GM19238 (cell line): ENCODE results near the gene XYLT1.
"Not testable (repeated sequence)": the region's sequence is repeated elsewhere in the genome, so short reads cannot be mapped to it uniquely, and the experiment has no call there.

ENCODE experiments used
- DNase-seq: peaks from one replicate; pipeline ENCODE4 v3.0.0; 2011; ENCODE audit warnings: low spot score; ENCODE audit not compliant: insufficient read length

The XYLT1 gene

DNA sequence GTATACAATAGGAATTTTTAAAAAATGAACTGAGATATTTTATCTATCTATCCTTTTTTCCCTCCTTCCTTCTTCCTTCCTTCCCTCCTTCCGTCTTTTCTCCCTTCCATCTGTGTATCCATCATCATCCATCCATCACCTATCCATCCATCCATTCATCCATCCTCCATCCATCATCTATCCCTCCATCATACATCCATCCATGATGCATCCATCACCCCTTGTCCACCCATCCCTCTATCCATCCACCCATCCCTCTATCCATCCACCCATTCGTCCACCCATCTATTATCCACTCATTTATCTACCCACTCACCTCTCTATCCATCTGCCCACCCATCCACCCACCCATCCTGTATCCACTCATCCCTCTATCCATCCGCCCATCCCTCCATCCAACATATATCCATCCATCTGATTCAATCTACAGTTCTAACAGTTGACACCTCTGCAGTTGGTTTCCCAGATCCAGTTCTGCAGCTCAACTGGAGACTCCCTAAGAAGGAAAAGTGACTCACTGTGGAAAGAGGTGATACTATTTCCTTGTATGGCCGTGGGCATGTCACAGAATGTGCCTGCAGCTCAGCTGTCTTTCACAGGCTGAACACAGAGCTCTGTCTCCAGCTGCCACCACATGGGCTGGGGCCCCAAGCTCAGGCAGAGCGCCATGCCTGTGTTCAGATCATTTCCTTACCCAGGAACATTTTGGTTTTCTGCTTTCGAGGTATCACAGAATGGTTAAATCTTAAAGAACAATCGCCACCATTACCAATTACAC lies 130.8 kb downstream of the XYLT1 start:
- no peak for DNase-seq

DNA sequence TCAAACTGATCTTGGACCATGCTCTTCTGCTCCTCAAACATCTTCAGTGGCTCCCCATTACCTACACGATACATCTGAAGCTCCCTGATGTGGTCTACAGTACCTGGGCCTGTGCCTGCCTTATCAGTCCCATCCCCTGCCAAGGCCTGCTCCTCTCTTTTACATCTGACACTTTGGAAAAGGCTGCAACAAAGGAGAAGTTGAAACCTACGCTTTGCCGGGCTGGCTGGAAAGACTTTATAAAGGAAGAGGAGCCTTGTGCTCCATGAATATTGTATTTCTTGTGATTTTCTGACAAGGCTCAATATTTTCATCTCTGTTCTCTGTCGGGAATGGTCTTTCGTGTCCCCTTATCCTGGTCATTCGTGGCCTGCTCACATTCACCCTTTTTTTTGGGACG lies 132.5 kb downstream of the XYLT1 start:
- DNase-seq: no peak

DNA sequence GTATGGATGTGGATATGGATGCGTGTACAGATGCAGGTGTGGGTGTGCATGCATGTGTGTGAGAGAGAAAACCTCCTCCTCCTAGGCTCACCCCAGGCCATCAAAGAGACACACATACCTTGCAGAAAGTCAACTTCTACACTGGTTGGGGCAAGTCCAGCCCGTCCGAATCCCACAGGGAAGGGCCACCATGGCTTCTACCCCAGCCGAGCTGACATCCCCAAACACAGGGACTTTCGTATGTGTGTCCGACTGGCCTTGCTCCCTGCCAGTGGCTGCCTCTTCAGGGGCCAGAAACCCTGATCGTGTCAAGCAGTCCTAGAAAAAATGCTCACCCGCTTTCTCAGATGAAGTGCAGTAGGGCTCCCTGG lies 134.2 kb downstream of the XYLT1 start:
- no peak for DNase-seq

DNA sequence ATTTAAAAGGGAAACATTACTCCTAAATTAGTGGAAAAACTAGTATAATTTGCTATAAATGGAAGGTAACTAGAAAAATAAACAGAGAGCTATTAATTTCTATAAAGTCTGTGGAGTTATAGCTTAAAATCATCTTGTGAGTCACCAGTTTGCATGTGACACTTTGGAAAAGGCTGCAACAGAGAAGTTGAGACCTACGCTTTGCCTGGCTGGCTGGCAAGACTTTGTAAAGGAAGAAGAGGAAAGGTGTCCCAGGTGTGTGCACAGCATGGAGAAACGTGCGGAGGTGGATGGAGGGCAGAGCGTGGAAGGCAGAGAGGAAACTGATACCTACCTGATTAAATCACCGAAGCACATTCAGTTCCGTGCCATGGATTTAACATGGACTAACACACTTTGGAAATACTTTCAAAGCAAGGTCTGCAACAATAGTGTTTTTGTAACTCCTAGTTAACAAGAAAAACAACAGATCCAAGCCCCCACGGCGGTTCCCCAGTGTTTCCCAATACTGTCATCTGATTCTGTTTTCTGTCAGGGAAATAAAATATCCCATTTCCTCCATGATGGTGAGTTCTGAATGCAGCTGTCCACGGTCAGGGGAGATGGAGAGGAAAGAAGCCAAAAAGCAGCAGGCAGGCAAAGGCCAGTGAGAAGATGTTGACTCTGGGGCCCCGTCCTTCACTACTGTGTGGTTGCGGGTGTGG lies 134.8 kb downstream of the XYLT1 start:
- no peak for DNase-seq

DNA sequence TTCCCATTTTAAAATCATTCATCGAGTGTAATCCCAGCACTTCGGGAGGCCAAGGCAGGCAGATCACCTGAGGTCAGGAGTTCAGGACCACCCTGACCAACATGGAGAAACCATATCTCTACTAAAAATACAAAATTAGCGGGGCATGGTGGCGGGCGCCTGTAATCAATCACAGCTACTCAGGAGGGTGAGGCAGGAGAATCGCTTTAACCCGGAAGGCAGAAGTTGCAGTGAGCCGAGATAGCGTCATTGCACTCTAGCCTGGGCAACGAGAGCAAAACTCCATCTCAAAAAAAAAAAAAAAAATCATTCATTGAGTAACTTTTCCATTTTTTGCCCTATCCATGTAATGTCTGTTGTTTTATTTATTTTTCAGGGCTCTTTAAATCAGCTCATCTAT lies 135.4 kb downstream of the XYLT1 start:
- not testable (repeated sequence) for DNase-seq

DNA sequence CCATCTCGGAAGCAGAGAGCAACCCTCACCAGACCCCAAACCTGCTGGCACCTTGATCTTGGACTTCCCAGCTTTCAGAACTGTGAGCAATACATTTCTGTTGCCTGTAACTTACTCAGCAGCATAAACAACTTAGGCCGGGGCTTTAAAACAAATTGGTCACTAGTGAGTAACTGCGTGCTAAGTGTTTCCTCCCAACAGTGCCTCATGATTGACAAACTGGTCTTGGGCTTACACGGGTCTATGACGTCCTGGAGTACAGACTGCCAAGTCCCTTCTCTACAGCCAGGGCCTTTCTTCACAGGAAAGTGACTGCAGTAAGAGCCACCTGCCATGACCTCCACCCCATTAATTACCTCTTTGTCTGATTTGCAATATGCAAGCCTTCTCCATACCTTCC lies 136.7 kb downstream of the XYLT1 start:
- DNase-seq: no peak

DNA sequence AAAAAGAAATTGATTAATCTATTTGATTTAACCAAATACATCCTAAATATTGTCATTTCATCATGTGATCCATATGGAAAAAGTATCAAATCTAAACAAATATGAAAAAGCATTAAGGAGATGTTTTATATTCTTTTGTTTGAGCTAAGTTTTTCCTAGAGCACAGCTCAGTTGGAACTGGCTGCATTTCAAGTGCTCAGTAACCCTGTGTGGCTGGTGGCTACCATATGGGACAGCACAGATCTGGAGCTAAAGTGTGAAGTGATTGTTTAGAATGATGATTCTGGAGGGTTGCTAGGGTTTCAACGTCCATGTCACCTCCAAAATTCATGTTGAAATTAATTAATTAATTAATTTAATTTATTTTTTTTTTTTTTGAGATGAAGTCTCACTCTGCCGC lies 137.5 kb downstream of the XYLT1 start:
- no peak for DNase-seq

DNA sequence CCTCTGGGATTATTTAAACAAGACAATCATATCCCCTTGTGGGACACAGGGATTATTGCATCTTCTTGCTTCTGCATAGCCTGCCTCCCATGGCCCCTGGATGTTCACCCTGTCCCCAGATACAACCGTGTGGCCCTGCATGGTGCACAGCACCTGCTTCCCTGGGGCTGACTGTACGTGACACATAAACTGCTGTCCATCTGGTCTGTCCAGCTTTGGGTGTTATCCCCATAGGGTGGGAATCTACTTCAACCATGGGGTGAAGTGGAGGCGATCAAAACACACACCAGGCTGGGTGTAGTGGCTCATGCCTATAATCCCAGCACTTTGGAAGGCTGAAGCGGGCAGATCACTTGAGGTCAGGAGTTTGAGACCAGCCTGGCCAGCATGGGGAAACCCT lies 138.8 kb downstream of the XYLT1 start:
- DNase-seq: no peak

DNA sequence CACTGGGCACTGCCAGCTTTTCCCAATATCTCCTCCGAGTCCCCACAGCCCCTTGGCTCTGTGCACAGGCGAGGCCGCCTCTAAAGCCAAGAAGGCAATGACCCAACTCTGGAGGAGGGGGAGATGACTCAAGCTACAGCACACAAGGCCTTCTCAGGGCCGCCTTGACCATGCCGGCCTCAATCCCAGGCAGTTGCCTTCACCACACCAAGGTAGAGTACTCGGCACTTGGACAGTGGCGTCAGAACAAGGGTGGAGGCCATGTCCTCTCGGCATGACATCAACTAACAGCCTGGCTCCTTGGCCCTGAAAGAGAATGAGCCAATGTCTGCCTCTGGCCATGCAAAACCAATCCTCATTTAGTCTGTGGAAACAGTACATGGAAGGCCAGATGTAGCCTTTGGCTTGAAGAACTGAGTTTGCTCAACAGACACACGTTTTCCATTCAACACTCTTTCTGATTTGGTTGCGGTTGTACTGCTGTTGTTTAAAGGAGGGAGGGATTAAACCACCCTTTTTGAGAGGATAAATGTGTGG lies 139.6 kb downstream of the XYLT1 start:
- no peak for DNase-seq

DNA sequence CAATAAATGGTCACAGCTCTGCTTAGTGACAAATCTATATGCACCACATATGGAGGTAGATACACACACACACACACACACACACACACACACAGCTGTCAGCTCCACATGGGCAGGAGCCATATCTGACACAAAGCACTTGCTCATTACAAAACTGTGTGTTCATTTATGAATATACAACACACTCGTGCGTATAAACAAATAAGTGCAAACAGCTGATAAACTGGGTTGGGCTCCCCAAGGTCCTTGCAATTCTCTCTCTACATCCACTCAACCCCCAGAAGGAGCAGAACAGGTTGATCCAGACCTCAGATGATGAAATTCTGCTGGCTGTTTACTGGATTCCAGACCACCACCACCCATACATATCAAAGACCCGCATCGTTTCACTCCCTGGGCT lies 140.7 kb downstream of the XYLT1 start:
- DNase-seq: no peak

DNA sequence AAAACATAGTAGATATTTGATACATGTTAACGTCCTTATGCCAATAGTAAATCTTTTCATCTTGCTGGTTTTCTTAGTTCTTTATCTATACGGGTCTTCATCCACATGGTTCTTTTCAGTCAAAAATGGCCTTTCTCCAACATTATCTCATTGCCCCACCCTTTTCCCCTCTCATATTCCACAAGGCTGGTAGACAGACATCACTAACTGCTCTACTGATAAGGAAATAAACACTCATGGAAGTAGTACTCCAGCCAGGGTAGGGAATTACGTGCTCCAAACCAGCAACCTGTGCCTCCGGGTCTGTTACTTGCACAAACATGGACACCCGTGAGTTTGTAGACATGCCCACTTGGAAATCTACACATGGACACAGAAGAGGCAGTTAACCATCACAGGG lies 141.4 kb downstream of the XYLT1 start:
- DNase-seq: no peak

DNA sequence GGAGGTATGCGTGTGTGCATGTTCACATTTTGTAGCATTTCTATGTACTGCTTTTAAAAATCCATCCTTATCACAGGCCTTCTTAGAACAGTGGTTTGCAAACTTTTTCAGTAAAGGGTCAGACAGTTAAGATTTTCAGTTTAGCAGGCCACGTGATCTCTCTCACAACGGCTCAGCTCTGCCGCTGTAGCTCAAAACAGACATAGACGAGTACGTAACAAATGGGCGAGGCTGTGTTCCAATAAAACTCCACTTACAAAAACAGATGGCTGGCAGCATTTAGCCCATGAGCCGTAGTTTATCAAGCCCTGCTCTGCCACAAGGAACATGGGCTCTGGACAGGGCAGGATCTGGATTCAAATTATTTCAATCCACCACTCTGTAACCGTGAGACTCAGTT lies 141.8 kb downstream of the XYLT1 start:
- no peak for DNase-seq

DNA sequence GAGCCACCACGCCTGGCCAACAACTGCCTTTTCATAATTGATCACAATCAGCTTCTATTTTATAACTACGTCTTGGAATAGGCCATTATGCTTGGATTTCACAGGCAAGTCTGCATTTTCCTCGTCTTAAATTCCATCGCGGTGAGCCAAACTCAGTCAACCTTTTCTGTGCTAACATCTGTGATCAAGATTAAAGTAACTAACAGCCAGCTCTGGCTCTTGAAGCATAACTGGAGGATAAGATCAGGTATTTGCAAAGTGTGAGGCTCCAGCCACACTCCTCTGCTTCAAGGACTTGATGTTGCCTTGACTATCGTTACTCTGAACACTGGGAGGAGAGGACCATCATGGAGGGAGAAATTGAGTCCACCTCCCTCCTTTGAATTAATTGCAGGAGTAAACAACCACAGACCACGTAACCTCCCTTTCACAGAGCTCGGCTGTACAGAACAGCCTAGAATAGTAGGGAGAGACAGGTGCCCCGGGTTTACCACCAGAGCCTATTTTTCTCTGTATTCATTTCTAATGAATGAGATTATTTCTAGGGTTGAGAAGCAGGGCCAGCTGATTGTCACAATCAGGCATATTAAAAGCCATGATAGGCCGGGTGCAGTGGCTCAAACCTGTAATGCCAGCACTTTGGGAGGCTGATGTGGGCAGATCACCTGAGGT lies 143.0 kb downstream of the XYLT1 start:
- no peak for DNase-seq

DNA sequence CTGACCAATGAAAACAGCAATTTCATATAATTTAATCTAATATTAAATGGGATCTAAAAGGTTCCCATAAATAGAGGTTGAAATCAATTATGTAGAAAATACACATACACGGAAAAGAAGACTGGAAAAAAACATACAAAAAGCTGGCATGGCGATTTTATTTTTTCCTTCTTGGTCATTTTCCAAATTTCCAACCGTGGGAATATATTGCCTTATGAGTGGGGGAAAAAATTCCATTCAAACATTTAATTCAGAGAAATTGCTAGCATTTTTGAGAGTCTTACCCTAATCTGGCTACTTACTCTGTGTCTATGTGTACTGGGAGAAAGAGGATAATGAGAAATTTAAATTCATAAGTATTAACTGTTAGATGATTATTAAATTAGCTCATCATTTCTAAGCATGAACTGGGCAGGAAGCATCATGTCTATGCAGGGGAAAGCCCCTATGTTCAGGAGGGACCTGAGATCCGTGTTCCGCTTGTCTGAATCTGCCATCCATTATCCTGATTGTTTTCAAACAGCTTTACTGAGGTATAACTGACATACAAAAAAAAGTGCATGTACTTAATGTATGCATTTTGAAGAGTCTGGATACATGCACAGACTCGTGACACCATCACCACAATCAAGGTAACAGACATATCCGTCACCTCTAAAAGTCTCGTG lies 145.2 kb downstream of the XYLT1 start:
- DNase-seq: no peak

DNA sequence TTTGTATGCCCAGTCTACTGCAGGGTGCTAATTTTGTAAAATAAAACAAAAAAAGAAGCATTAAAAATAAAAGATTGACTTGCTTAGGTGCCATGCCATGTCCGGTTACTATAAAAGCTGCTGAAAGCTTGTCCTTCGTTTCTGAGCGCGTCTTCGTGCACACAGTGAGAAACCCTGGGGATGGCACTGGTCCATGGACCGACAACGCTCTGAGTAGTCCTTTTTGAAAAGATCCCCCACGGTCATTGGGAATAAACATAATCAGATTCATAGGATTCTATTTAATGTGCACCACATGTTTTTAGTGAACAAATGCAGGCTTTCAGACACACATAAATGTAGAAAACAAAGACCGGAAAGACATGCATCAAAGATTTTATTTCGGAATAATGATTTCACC lies 146.3 kb downstream of the XYLT1 start:
- no peak for DNase-seq

DNA sequence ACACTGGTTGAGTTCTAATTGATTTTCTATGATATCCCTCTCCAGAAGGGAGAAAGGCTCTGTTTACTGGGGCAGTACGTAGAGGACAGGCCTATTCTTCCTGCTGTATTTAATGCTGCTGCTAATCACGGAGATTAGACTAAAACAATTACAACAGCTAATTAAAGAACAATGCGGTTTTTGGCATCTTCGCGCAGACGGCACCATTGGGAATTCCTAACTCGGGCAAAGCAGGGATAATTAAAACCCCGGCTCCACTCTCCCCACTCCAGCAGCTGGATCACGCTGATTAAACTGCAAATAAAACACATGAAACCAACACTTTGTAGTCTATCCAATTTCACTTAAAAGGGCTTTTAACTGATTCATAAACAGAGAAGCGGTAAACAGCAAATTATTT lies 147.6 kb downstream of the XYLT1 start:
- no peak for DNase-seq

DNA sequence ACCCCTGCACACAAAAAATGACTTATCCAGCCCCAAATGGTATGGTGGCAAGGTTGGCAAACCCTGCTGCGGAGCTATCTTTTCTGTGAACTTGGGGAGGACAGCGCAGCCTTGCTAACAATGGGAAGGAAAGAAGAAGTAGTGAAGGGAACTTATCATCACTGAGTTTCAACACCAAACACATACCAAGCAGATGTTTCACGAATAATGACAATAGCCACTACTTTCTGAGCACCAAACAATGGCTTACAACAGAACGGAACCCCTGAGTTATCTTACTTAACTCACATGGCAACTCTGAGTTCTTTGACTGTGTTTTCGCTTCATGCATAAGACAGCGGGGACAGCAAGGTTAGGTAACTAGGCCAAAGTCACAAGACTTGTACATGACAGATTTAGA lies 148.9 kb downstream of the XYLT1 start:
- no peak for DNase-seq

DNA sequence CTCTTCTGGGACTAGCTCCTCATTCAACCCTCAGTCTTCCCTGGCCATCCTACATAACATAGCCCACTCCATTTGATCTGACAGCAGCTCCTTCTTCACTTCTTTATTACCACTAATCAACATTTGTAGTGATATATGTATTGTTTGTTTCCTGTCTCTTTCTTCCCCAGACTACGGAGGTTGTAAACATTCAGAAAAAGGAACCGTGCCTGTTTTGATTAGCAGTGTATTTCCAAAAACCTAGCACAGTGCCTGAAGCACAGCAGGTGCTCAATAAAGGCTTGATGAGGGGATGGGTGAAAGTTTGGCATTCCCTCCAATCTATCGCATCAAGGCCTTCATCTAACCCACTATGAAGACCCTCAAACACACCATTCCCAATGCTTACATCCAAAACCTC lies 150.8 kb downstream of the XYLT1 start:
- no peak for DNase-seq

DNA sequence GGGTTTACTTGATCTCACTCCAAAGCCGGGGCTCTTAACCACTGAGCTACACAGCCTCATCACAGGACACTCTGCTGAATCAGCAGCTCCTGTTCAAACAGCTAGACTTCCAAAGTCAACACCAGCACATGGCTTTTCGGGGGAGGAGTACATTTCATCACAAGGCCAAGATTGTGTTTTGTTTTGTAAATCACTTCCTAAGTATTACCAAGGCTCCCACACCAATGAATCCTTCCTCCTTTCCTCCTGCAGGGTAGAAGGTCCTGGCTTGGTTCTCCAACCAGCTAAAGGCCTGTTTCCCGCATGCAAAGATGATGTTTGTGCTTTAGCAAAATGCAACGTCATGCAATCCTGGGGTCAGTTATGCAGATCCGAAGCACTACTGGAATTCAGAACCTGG lies 152.5 kb downstream of the XYLT1 start:
- no peak for DNase-seq

DNA sequence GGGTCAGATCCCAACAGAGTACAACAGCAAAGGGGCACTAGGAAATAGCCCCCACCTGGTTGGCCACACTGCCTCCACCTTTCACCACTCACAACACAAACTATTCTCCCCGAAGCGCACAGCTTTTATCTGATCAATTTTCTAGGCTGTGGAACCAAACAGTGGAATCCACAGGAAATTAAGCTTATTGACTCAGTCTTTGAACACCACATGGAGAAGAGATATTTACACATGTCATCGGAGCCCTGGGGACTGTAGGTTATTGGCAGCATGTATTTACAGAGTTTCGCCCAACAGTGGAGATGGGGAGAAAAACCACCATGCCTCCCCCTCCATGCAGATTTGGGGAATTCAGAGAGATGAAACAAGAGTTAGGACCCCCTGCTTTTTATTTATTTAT lies 154.8 kb downstream of the XYLT1 start:
- DNase-seq: no peak

DNA sequence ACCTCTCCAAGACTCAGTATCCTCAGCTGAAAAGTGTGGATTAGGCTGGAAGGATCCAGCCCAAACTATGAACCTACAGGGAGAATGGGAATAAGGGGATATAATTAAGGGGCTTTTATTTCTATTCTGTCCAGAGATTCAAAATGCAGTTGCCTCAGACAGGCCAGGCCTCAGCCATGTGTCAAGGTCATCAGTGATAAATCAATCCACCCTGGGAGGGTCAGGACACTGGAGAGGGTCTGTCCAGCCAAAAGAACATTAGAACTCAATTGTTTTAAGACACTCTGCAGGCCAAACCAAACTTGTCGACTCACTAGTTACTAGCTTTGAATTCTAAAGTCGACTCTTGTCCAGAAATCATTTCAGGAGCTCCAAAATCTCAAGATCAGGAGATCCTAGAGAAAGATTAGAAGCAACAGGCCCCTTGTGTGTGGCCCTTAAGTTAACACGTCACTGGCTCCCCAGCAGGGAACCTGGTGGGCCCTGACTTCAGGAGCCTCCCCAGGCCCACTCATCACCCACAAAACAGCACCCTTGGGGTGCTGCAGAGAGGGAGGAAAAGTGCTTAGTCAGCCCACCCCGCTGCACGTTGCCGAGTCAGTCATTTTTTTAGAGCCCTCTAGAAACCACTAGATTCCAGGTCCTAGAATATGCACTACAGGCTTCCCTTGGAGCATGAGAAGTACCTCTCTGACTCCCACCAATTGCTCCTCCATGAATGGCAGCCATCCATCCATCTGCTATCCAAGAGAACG lies 156.8 kb downstream of the XYLT1 start:
- no peak for DNase-seq
